ENCODE measurements around the gene SCGN. TPM values are rescaled to one million over a fixed set of nuclear protein-coding genes. Genes with fewer than 3 reads are reported as not detected.

SCGN gene
- total RNA-seq, 1 experiment from 2014 or later, result not detected

DNA sequence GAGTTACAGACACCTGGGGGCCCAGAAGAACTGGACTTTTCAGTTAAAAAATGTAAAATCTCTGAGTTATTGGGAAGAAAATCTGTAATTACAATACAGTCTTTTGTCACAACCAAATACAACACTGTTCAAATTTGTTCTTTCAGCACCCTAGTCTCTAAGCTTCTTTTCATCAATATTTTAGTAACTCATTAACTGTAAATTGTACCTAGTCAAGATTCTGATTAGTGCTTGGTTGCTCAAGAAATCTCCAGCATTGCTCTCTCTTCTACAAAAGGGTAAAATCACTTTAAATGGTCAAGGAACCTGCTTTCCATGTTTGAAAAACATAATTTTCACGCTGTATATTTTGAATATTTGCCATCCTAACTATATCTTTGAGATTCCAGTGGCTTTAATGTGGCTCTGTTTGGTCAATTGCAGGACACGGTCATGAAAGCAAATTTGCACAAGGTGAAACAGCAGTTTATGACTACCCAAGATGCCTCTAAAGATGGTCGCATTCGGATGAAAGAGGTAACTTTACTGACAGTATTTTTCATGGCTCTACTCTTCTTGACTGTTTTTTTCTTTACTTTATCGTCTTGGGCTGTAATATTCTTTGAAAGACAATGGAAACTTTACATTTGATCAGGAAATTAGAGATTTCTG, 9.2 kb downstream of the SCGN start:
- ATAC-seq (no peak), DNase-seq (ENCODE audit: low read depth, low spot score) (no peak)
- Histone ChIP-seq H3K4me3 (ENCODE audit: low read depth in 2 of 2, low read length in 2 of 2) (no peak overlapping the region), H3K9me3 (ENCODE audit: control insufficient read depth, insufficient read depth, low read depth, low read length) (no peaks in the 10 kb centered on the region), H3K4me1 (ENCODE audit: control insufficient read depth, insufficient read depth, low read length) (no peaks in the 10 kb centered on the region), H3K36me3 (ENCODE audit: control insufficient read depth, insufficient read depth, low read length) (no peaks in the 10 kb centered on the region), H3K27ac (ENCODE audit: low read length) (no peak overlapping the region), H3K27me3 (ENCODE audit: control insufficient read depth, insufficient read depth, low read length) (peaks cover 6% of the 10 kb centered on the region; the same call in 1 of the 2 replicates)
- BruUV-seq (replicated peaks), result no TSS peak
- ChIA-PET CTCF (no interaction called here), POLR2A (no interaction called here)
- TF ChIP-seq, protein P1, sequence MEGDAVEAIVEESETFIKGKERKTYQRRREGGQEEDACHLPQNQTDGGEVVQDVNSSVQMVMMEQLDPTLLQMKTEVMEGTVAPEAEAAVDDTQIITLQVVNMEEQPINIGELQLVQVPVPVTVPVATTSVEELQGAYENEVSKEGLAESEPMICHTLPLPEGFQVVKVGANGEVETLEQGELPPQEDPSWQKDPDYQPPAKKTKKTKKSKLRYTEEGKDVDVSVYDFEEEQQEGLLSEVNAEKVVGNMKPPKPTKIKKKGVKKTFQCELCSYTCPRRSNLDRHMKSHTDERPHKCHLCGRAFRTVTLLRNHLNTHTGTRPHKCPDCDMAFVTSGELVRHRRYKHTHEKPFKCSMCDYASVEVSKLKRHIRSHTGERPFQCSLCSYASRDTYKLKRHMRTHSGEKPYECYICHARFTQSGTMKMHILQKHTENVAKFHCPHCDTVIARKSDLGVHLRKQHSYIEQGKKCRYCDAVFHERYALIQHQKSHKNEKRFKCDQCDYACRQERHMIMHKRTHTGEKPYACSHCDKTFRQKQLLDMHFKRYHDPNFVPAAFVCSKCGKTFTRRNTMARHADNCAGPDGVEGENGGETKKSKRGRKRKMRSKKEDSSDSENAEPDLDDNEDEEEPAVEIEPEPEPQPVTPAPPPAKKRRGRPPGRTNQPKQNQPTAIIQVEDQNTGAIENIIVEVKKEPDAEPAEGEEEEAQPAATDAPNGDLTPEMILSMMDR (IDR thresholded peaks at IDR 0.05), result no peak
- no peak for TF ChIP-seq POLR2AphosphoS5 (IDR thresholded peaks at IDR 0.05; ENCODE audit: low read depth, low read length)
- intact Hi-C loops (cut with micrococcal nuclease; ENCODE audit: unreplicated experiment), result no loop called here
- in situ Hi-C loops (cut with HindIII; ENCODE audit: low pct_unique_long_range_greater_than_20kb, low sequenced_read_pairs), result no loop called here

DNA sequence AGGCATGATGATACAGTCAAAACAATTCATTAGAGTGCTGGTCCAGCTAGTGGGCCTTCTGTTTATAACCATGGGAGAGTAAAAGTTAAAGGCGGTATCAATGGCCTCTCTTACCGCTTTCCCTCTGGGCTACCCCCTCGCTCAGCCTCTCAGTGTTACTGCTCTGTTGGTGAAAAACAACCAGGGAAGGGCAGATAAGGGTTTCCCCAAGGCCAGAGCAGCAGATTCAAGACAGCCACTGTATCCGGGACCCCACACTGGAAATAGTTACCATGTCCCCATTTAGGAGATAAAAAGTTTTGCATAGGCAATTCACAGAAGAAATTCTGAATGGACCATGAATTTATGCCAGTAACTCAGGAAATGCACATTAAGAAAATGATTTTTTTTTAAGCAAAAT, 13.4 kb downstream of the SCGN start:
- POLR2A ChIA-PET, result no interaction called here

More for the DNA sequence above, 13.4 kb downstream of the SCGN start:
- Histone ChIP-seq H3K36me3 (ENCODE audit: control insufficient read depth, insufficient read depth, low read length) (no peaks in the 10 kb centered on the region), H3K4me1 (ENCODE audit: control insufficient read depth, insufficient read depth, low read length) (no peaks in the 10 kb centered on the region), H3K27me3 (ENCODE audit: control insufficient read depth, insufficient read depth, low read length) (peaks cover 8% of the 10 kb centered on the region), H3K9me3 (ENCODE audit: control insufficient read depth, insufficient read depth, low read depth, low read length) (no peaks in the 10 kb centered on the region), H3K27ac (ENCODE audit: low read length) (no peak overlapping the region), H3K4me3 (ENCODE audit: low read depth in 2 of 2, low read length in 2 of 2) (no peak overlapping the region)
- no peak for ATAC-seq
- CTCF ChIA-PET, result no interaction called here
- TF ChIP-seq, protein P1 (IDR thresholded peaks at IDR 0.05), result no peak
- TF ChIP-seq SIN3A (IDR thresholded peaks at IDR 0.05; ENCODE audit: borderline replicate concordance, insufficient read depth, low read depth, low read length) (no peak), POLR2AphosphoS5 (IDR thresholded peaks at IDR 0.05; ENCODE audit: low read depth, low read length) (no peak), TCF7L2 (IDR thresholded peaks at IDR 0.05; ENCODE audit: low read depth, low read length) (no peak)
- TF ChIP-seq, protein P2, sequence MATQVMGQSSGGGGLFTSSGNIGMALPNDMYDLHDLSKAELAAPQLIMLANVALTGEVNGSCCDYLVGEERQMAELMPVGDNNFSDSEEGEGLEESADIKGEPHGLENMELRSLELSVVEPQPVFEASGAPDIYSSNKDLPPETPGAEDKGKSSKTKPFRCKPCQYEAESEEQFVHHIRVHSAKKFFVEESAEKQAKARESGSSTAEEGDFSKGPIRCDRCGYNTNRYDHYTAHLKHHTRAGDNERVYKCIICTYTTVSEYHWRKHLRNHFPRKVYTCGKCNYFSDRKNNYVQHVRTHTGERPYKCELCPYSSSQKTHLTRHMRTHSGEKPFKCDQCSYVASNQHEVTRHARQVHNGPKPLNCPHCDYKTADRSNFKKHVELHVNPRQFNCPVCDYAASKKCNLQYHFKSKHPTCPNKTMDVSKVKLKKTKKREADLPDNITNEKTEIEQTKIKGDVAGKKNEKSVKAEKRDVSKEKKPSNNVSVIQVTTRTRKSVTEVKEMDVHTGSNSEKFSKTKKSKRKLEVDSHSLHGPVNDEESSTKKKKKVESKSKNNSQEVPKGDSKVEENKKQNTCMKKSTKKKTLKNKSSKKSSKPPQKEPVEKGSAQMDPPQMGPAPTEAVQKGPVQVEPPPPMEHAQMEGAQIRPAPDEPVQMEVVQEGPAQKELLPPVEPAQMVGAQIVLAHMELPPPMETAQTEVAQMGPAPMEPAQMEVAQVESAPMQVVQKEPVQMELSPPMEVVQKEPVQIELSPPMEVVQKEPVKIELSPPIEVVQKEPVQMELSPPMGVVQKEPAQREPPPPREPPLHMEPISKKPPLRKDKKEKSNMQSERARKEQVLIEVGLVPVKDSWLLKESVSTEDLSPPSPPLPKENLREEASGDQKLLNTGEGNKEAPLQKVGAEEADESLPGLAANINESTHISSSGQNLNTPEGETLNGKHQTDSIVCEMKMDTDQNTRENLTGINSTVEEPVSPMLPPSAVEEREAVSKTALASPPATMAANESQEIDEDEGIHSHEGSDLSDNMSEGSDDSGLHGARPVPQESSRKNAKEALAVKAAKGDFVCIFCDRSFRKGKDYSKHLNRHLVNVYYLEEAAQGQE (IDR thresholded peaks at IDR 0.05; ENCODE audit: insufficient read depth in 1 of 2, low read depth in 2 of 2, low read length in 1 of 2), result no peak
- intact Hi-C loops (cut with micrococcal nuclease; ENCODE audit: unreplicated experiment) (no loop called here), in situ Hi-C loops (cut with HindIII; ENCODE audit: low pct_unique_long_range_greater_than_20kb, low sequenced_read_pairs) (no loop called here)
- DNase-seq (ENCODE audit: low read depth, low spot score), result no peak
- BruUV-seq (replicated peaks), result no TSS peak
